Kidney (tissue), 14 donors: Measurements from ENCODE around the gene ADAMTS4. TPM values are rescaled to one million over a fixed set of nuclear protein-coding genes. Genes with fewer than 3 reads are reported as not detected.

Experiments
- DNase-seq, 5 donors: peaks; one replicate each; pipeline ENCODE4 v3.0.0-alpha.2; 2013 to 2020
- FAIRE-seq: peaks from 2 replicates; lab custom pipeline; 2012; peaks lifted over from hg19 to GRCh38; lab: Jason Lieb, UNC
- H3K27ac ChIP-seq, 2 donors: one replicate each; pipeline ENCODE4 v1.7.0; 2013; ENCODE audit warnings: low read depth in 2 of 2, low read length in 2 of 2, inconsistent platforms in 1 of 2
- H3K27me3 ChIP-seq: one replicate; pipeline ENCODE4 v1.7.1; 2013; ENCODE audit warnings: low read length, inconsistent platforms; ENCODE audit not compliant: control insufficient read depth, insufficient read depth
- H3K36me3 ChIP-seq, 3 donors: one replicate each; pipeline versions ENCODE4 v1.7.0 to v1.7.1; 2013; ENCODE audit warnings: low read length in 3 of 3, control low read depth in 1 of 3, inconsistent platforms in 1 of 3; ENCODE audit not compliant: insufficient read depth in 3 of 3, control insufficient read depth in 2 of 3
- H3K4me1 ChIP-seq, 3 donors: one replicate each; pipeline versions ENCODE4 v1.7.0 to v1.7.1; 2013; ENCODE audit warnings: low read length in 3 of 3, inconsistent platforms in 1 of 3, low read depth in 1 of 3; ENCODE audit not compliant: control insufficient read depth in 2 of 3, insufficient read depth in 2 of 3
- H3K4me3 ChIP-seq, 3 donors: one replicate each; pipeline versions ENCODE4 v1.7.0 to v1.8.1; 2013; ENCODE audit warnings: low read length in 3 of 3, control low read depth in 1 of 3, inconsistent platforms in 1 of 3
- H3K9ac ChIP-seq, 3 donors: one replicate each; pipeline versions ENCODE4 v1.7.0 to v1.7.1; 2013; ENCODE audit warnings: low read length in 3 of 3, control low read depth in 1 of 3, inconsistent platforms in 1 of 3
- H3K9me3 ChIP-seq, 3 donors: one replicate each; pipeline versions ENCODE4 v1.7.0 to v1.7.1; 2013; ENCODE audit warnings: low read length in 3 of 3, control low read depth in 1 of 3, inconsistent platforms in 1 of 3; ENCODE audit not compliant: control insufficient read depth in 2 of 3, insufficient read depth in 1 of 3
- intact Hi-C: fragments of 100-400 bp; cut with DNase I; formaldehyde crosslinking; loops from one replicate; pipeline ENCODE4 v1.11.1; 2022
- polyA plus RNA-seq: library from polyadenylated mRNA; stranded (reverse); fragments of 350-450 nt; fragmentation: Illumina TruSeq; extraction: RNeasy Lipid Tissue Mini Kit (QIAGEN cat#74804); gene quantifications from one replicate; pipeline ENCODE4 v1.2.3, GENCODE V29; 2014; ENCODE audit warnings: low read depth, low replicate concordance; ENCODE audit not compliant: insufficient read depth
- total RNA-seq: library from RNA; stranded (reverse); fragmentation: NEBNext Ultra II Directional; extraction: Animal tissue kit (Norgen Biotek cat#: 25700); gene quantifications from one replicate; pipeline ENCODE4 v1.2.1, GENCODE V29; 2021
- TF ChIP-seq, protein P1 (sequence below): IDR thresholded peaks from 3 replicates; pipeline ENCODE4 v1.5.1; 2012; ENCODE audit warnings: mild to moderate bottlenecking, moderate library complexity, borderline replicate concordance; ENCODE audit not compliant: insufficient read depth; ENCODE audit errors: extremely low read depth
- donor health status: control.
- donor health status: control.
- donor health status: control.
- donor health status: control.
- donor health status: control.
- donor health status: DM: yes; HTN: yes; CAD: no.
- donor health status: Normal renal cell carcinoma (clear cell type).

The ADAMTS4 gene
- total and polyA plus RNA-seq, 2 donors from 2014 or later, result 0.26 to 14.0 TPM

DNA sequence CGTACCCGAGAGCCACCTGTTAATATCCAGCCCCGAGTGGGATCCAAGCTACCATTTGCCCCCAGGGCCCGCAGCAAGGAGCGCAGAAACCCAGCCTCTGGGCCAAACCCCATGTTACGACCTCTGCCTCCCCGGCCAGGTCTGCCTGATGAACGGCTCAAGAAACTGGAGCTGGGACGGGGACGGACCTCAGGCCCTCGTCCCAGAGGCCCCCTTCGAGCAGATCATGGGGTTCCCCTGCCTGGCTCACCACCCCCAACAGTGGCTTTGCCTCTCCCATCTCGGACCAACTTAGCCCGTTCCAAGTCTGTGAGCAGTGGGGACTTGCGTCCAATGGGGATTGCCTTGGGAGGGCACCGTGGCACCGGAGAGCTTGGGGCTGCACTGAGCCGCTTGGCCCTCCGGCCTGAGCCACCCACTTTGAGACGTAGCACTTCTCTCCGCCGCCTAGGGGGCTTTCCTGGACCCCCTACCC lies 38.1 kb downstream of the ADAMTS4 start:
- Histone ChIP-seq H3K9me3 (no peaks in the 10 kb centered on the region), H3K9ac (no peak overlapping the region), H3K27ac (no peak overlapping the region), H3K4me1 (peaks cover 0 to 15% (median 11%) of the 10 kb centered on the region in 3 donors), H3K27me3 (no peaks in the 10 kb centered on the region), H3K4me3 (no peak overlapping the region), H3K36me3 (peaks cover 4 to 14% (median 8%) of the 10 kb centered on the region in 3 donors)
- FAIRE-seq, result no peak
- TF ChIP-seq, protein P1, sequence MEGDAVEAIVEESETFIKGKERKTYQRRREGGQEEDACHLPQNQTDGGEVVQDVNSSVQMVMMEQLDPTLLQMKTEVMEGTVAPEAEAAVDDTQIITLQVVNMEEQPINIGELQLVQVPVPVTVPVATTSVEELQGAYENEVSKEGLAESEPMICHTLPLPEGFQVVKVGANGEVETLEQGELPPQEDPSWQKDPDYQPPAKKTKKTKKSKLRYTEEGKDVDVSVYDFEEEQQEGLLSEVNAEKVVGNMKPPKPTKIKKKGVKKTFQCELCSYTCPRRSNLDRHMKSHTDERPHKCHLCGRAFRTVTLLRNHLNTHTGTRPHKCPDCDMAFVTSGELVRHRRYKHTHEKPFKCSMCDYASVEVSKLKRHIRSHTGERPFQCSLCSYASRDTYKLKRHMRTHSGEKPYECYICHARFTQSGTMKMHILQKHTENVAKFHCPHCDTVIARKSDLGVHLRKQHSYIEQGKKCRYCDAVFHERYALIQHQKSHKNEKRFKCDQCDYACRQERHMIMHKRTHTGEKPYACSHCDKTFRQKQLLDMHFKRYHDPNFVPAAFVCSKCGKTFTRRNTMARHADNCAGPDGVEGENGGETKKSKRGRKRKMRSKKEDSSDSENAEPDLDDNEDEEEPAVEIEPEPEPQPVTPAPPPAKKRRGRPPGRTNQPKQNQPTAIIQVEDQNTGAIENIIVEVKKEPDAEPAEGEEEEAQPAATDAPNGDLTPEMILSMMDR, result no peak
- peak in 2 of 5 donors; percentile 61 to 74 for DNase-seq
- intact Hi-C loops, result no loop called here

DNA sequence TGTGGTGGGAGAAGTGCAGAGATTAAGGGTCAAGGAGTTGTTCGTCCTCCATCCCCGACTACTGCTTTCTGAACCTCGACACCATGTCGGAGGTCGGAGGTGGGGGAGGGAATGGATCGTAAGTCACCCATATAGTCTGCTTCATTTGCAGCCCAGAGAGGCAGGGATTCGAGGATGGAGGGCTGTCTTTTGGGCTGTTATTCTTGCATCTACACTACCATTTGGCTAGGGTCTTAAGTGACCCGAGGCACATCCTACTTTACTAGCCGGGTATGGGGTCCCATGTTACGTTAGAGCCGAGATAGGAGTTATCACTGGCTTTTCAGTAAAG lies 39.0 kb downstream of the ADAMTS4 start:
- Histone ChIP-seq H3K9me3 (no peaks in the 10 kb centered on the region), H3K36me3 (peaks cover 4 to 13% (median 8%) of the 10 kb centered on the region in 3 donors), H3K4me3 (peak overlapping the region; percentile 87 to 92 (median 88)), H3K27me3 (no peaks in the 10 kb centered on the region), H3K9ac (peak overlapping the region; percentile 83 to 95 (median 83)), H3K4me1 (peaks cover 0 to 18% (median 11%) of the 10 kb centered on the region in 3 donors), H3K27ac (peak overlapping the region; percentile 83 to 94)
- TF ChIP-seq, protein P1, result no peak
- FAIRE-seq, result no peak
- no peak for DNase-seq
- intact Hi-C loops, result no loop called here

DNA sequence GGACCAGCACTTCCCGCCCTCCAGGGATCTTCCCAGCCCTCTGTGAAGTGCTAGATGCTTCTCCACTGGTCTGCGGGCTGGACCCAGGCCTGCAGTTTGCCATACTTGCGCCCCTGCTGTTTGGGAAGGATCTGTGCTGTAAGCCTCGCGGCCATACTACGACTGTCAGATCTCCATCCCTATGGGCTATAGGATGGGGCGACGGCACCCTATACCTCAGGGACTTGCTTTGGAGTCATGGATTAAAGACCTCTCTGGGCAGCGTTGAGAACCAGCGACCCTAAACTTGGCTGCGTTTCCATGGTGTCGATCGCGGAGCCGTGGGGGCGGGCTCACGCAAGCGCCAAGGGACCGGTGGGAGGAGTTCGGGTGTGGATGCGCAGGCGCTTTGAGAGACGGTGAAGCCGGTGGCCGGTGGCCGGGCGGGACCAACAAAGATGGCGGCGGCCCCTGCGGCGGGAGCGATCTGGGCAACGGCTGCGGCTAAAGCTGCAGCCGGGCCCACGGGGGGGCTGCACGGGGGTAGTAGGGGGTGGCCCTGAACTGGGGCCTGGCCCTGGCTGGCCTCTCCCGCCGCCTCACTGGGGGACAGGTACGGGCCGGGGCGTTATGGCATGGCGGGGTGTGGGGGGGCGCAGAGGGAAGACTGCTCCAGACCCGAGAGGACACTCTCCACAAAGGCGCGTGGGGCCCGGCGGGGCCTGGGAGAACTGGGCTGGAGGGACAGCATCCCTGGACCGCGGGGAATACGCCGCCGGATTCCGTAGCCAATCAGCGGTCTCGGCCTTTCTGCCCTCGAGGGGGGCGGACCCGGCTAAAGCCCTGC lies 39.6 kb downstream of the ADAMTS4 start, which contains the start of gene USP21:
USP21 (plus strand) TSS at position 414 of the 826 bp plus-strand sequence. CDS start 1,141 bp downstream, outside the sequence.
- no peak for FAIRE-seq
- Histone ChIP-seq H3K27ac (peak within 1 kb of the TSS; percentile 83 to 94), H3K4me3 (peak within 1 kb of the TSS; percentile 87 to 92 (median 88)), H3K9me3 (no peaks in the 10 kb centered on the region), H3K4me1 (peaks cover 0 to 18% (median 11%) of the 10 kb centered on the region in 3 donors), H3K9ac (peak within 1 kb of the TSS; percentile 83 to 95 (median 83)), H3K27me3 (no peaks in the 10 kb centered on the region), H3K36me3 (peaks cover 4 to 8% (median 7%) of the 10 kb centered on the region in 3 donors)
- TF ChIP-seq, protein P1, result no peak
- intact Hi-C loops, result no loop called here
- DNase-seq, result peak; percentile 95 to 98 (median 97)
